PC-3 (cell line): ENCODE data around the gene CD244. TPM values are rescaled to one million over a fixed set of nuclear protein-coding genes. Genes with fewer than 3 reads are reported as not detected.

Source experiments
- ATAC-seq: fragments of 200-7000 bp; cut with Tn5 transposase; 2 replicates; pipeline ENCODE4 v1.9.1; 2020; ENCODE audit warnings: mild to moderate bottlenecking, moderate library complexity
- BruUV-seq: library from RNA; stranded (reverse); fragments of 400-500 nt; replicated peaks from 2 replicates; lab custom pipeline; 2021; lab: Mats Ljungman, UMichigan
- CTCF ChIA-PET: fragments of 300-600 bp; sonication (Branson Sonifier 250); formaldehyde crosslinking; loops from one replicate; lab custom pipeline; 2022; ENCODE audit warnings: antibody characterized with exemption; lab: Charles Lee
- POLR2A ChIA-PET: fragments of 300-600 bp; sonication (Branson Sonifier 250); formaldehyde crosslinking; loops from one replicate; lab custom pipeline; 2022; ENCODE audit warnings: antibody characterized with exemption; ENCODE audit not compliant: unreplicated experiment; lab: Charles Lee
- DNase-seq: peaks from one replicate; pipeline ENCODE4 v3.0.0-alpha.2; 2015
- H2AFZ ChIP-seq: fragments of 300-600 bp; sonication (generic); 2 replicates; pipeline ENCODE4 v1.6.0; 2016; ENCODE audit warnings: antibody characterized with exemption, low read length
- H3F3A ChIP-seq: fragments of 300-600 bp; sonication (generic); one replicate; pipeline ENCODE4 v1.6.0; 2017; ENCODE audit warnings: antibody characterized with exemption, low read length, control low read depth, mild to moderate bottlenecking; ENCODE audit not compliant: unreplicated experiment
- H3K27ac ChIP-seq: fragments of 300-600 bp; sonication (generic); 2 replicates; pipeline ENCODE4 v1.5.1; 2016; ENCODE audit warnings: mild to moderate bottlenecking, low read length
- H3K27me3 ChIP-seq: fragments of 300-600 bp; sonication (generic); 2 replicates; pipeline ENCODE4 v1.6.1; 2016; ENCODE audit warnings: low read length, mixed read lengths
- H3K36me3 ChIP-seq: fragments of 300-600 bp; sonication (generic); 2 replicates; pipeline ENCODE4 v1.6.1; 2016; ENCODE audit warnings: low read depth, mixed run types, low read length, mixed read lengths
- H3K4me1 ChIP-seq: fragments of 300-600 bp; sonication (generic); 2 replicates; pipeline ENCODE4 v1.5.1; 2016; ENCODE audit warnings: low read length; ENCODE audit not compliant: insufficient read depth
- H3K4me2 ChIP-seq: fragments of 300-600 bp; sonication (generic); 2 replicates; pipeline ENCODE4 v1.6.0; 2016; ENCODE audit warnings: low read length
- H3K4me3 ChIP-seq: fragments of 300-600 bp; sonication (generic); 2 replicates; pipeline ENCODE4 v1.5.1; 2016; ENCODE audit warnings: mild to moderate bottlenecking, low read length, mixed read lengths
- H3K79me2 ChIP-seq: fragments of 300-600 bp; sonication (generic); 2 replicates; pipeline ENCODE4 v1.6.1; 2017; ENCODE audit warnings: low read length, mixed read lengths
- H3K9ac ChIP-seq: fragments of 300-600 bp; sonication (generic); 2 replicates; pipeline ENCODE4 v1.6.0; 2016; ENCODE audit warnings: mild to moderate bottlenecking, low read length
- H3K9me2 ChIP-seq: fragments of 300-600 bp; sonication (generic); replicated peaks from 2 replicates; pipeline ENCODE4 v1.6.1; 2016; ENCODE audit warnings: mixed run types, low read length, mixed read lengths
- H3K9me3 ChIP-seq: fragments of 300-600 bp; sonication (generic); 2 replicates; pipeline ENCODE4 v1.6.1; 2016; ENCODE audit warnings: low read length, mixed read lengths
- H4K20me1 ChIP-seq: fragments of 300-600 bp; sonication (generic); 2 replicates; pipeline ENCODE4 v1.6.1; 2016; ENCODE audit warnings: low read length, mixed read lengths
- EZH2 ChIP-seq: fragments of 300-600 bp; sonication (generic); IDR thresholded peaks from one replicate; pipeline ENCODE4 v1.6.1; 2017; ENCODE audit warnings: antibody characterized with exemption, mild to moderate bottlenecking, low read length; ENCODE audit not compliant: unreplicated experiment
- EZH2phosphoT487 ChIP-seq: fragments of 300-600 bp; sonication (generic); IDR thresholded peaks from 2 replicates; pipeline ENCODE4 v1.6.1; 2018; ENCODE audit warnings: mild to moderate bottlenecking, antibody characterized with exemption, low read length, borderline replicate concordance
- intact Hi-C: fragments of 100-400 bp; cut with micrococcal nuclease; formaldehyde crosslinking; loops from 2 replicates; pipeline ENCODE4 v1.9.0; 2023
- total RNA-seq: library from RNA; depleted of rRNA; stranded (reverse); fragments of >200 nt; gene quantifications from 2 replicates; pipeline ENCODE4 v1.2.3, GENCODE V29; 2014
- TF ChIP-seq, protein P1 (sequence below): fragments of 300-600 bp; sonication (generic); conservative IDR thresholded peaks from 2 replicates; pipeline ENCODE4 v1.5.1; 2017; ENCODE audit warnings: antibody characterized with exemption, low read depth, mild to moderate bottlenecking, low read length

Gene CD244
- total RNA-seq, 1 experiment from 2014 or later = not detected

DNA sequence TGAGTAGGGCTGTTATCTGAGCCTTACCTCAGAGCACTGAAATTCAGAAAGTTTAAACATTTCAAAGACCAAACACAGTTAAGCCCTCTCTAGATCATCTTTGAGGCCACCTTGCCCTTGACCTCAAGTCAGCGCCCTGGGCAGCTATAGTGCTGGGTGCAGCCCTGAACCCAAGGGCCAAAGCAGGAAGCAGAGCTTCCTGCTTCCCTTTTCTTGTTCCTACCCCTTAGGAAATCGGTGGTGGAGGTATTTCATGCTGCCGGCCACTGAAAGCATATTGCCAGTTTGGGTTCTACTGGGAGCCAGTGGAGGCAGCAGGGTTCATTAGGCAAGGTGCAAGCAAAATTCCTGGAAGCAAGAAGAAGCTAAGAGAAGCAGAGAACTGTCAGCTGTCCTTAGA, 26.1 kb downstream of the CD244 start:
- no TSS peak for BruUV-seq

DNA sequence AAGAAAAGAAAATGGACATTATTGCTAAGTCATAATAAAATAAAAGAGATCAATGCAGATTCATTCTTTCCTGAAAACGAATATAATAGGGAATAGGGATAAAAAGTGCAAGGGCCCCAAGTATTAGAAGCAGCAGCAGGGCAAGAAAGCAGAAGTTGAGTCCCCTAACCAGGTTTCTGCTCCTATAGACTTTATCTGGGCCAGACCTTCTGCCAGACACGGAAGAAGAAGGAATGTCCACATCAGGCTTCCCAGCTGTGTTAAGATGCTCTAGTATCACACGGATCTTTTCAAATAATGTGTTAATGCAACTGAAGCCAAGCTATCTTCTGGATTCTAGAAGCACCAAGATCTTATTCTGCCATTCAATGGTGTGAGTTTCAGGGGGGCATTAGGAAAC, 26.9 kb downstream of the CD244 start:
- no peaks in the 10 kb centered on the region for H3K79me2 ChIP-seq

More for the DNA sequence above, 26.1 kb downstream of the CD244 start:
- TF ChIP-seq EZH2phosphoT487 (no peak), EZH2 (no peak)
- TF ChIP-seq, protein P1, sequence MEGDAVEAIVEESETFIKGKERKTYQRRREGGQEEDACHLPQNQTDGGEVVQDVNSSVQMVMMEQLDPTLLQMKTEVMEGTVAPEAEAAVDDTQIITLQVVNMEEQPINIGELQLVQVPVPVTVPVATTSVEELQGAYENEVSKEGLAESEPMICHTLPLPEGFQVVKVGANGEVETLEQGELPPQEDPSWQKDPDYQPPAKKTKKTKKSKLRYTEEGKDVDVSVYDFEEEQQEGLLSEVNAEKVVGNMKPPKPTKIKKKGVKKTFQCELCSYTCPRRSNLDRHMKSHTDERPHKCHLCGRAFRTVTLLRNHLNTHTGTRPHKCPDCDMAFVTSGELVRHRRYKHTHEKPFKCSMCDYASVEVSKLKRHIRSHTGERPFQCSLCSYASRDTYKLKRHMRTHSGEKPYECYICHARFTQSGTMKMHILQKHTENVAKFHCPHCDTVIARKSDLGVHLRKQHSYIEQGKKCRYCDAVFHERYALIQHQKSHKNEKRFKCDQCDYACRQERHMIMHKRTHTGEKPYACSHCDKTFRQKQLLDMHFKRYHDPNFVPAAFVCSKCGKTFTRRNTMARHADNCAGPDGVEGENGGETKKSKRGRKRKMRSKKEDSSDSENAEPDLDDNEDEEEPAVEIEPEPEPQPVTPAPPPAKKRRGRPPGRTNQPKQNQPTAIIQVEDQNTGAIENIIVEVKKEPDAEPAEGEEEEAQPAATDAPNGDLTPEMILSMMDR = no peak
- H3K27ac ChIP-seq = no peak overlapping the region
- H3F3A ChIP-seq = no peaks in the 10 kb centered on the region
- no peak for DNase-seq
- no peak overlapping the region for H3K4me2 ChIP-seq
- no peak overlapping the region for H3K9ac ChIP-seq
- peaks cover 15% of the 10 kb centered on the region for H3K4me1 ChIP-seq
- H3K4me3 ChIP-seq = no peak overlapping the region
- no peaks in the 10 kb centered on the region for H3K79me2 ChIP-seq
- H4K20me1 ChIP-seq = no peaks in the 10 kb centered on the region
- CTCF ChIA-PET = interaction anchor here (0.6 to 1.5 kb wide), 3 partner anchors 24 to 117 kb away, joined by 3 to 5 read pairs (median 4); no protein-coding TSS in a partner anchor
- H2AFZ ChIP-seq = no peak overlapping the region
- POLR2A ChIA-PET = no interaction called here
- H3K9me2 ChIP-seq = no peaks in the 10 kb centered on the region
- intact Hi-C loops = no loop called here
- no peak for ATAC-seq
- no peaks in the 10 kb centered on the region for H3K9me3 ChIP-seq
- H3K27me3 ChIP-seq = no peaks in the 10 kb centered on the region
- no peaks in the 10 kb centered on the region for H3K36me3 ChIP-seq

More for the DNA sequence above, 26.9 kb downstream of the CD244 start:
- TF ChIP-seq, protein P1 = no peak
- TF ChIP-seq EZH2phosphoT487 = no peak
- Histone ChIP-seq H3K9ac (no peak overlapping the region), H3K9me2 (no peaks in the 10 kb centered on the region), H4K20me1 (no peaks in the 10 kb centered on the region), H3K4me3 (no peak overlapping the region), H3K9me3 (no peaks in the 10 kb centered on the region), H3K4me2 (no peak overlapping the region), H2AFZ (no peak overlapping the region), H3K27me3 (no peaks in the 10 kb centered on the region), H3K27ac (no peak overlapping the region), H3K4me1 (peaks cover 16% of the 10 kb centered on the region), H3F3A (no peaks in the 10 kb centered on the region), H3K36me3 (no peaks in the 10 kb centered on the region)
- intact Hi-C loops = loop anchor here (1.0 to 2.0 kb wide), 3 partner anchors 116 to 263 kb away; partner anchors contain the start of gene KLHDC9
- BruUV-seq = no TSS peak
- no peak for ATAC-seq
- DNase-seq = no peak
- POLR2A ChIA-PET = no interaction called here
- CTCF ChIA-PET = interaction anchor here (0.6 to 2.3 kb wide), 5 partner anchors 30 to 154 kb away, joined by 4 to 14 read pairs (median 5); partner anchors contain the start of gene ITLN2
